ENCODE measurements around the gene MED13L.

Gene MED13L

GRCh38 chr12:116189692-116190091, 87.8 kb downstream of the MED13L start:
- H3K9me3 ChIP-seq: no peaks in the 10 kb centered on the region
- peaks cover 48 to 63% of the 10 kb centered on the region in 2 experiments for H3K4me1 ChIP-seq (ENCODE audit: control insufficient read depth in 1 of 2, insufficient read depth in 1 of 2, low read depth in 1 of 2, low read length in 1 of 2)
- no peak overlapping the region for H3K4me3 ChIP-seq (ENCODE audit: low read depth in 1 of 2, low read length in 1 of 2)
- TF ChIP-seq CTCF (IDR thresholded peaks at IDR 0.05): no peak
- no peaks in the 10 kb centered on the region for H3K27me3 ChIP-seq
- no peak overlapping the region for H3K27ac ChIP-seq
- no peaks in the 10 kb centered on the region for H3K36me3 ChIP-seq

GRCh38 chr12:116188581-116188980, 88.9 kb downstream of the MED13L start:
- no peak for TF ChIP-seq CTCF (IDR thresholded peaks at IDR 0.05)
- H3K4me1 ChIP-seq (ENCODE audit: control insufficient read depth in 1 of 2, insufficient read depth in 1 of 2, low read depth in 1 of 2, low read length in 1 of 2): peaks cover 59 to 74% of the 10 kb centered on the region in 2 experiments
- no peaks in the 10 kb centered on the region for H3K27me3 ChIP-seq
- H3K9me3 ChIP-seq: no peaks in the 10 kb centered on the region
- H3K36me3 ChIP-seq: no peaks in the 10 kb centered on the region
- no peak overlapping the region for H3K4me3 ChIP-seq (ENCODE audit: low read depth in 1 of 2, low read length in 1 of 2)
- no peak overlapping the region for H3K27ac ChIP-seq

- no peak for TF ChIP-seq CTCF (IDR thresholded peaks at IDR 0.05)
- Histone ChIP-seq H3K36me3 (no peaks in the 10 kb centered on the region), H3K4me3 (ENCODE audit: low read depth in 1 of 2, low read length in 1 of 2) (no peak overlapping the region), H3K27me3 (no peaks in the 10 kb centered on the region), H3K4me1 (ENCODE audit: control insufficient read depth in 1 of 2, insufficient read depth in 1 of 2, low read depth in 1 of 2, low read length in 1 of 2) (peaks cover 72 to 89% of the 10 kb centered on the region in 2 experiments), H3K9me3 (no peaks in the 10 kb centered on the region), H3K27ac (peak overlapping the region; percentile 71)
These were observed 90.4 kb downstream of the MED13L start for GRCh38 chr12:116187151-116187511.

- Histone ChIP-seq H3K36me3 (no peaks in the 10 kb centered on the region), H3K4me3 (ENCODE audit: low read depth in 1 of 2, low read length in 1 of 2) (peak overlapping the region in 1 of 2 experiments; percentile 4), H3K27me3 (no peaks in the 10 kb centered on the region), H3K27ac (peak overlapping the region; percentile 71), H3K4me1 (ENCODE audit: control insufficient read depth in 1 of 2, insufficient read depth in 1 of 2, low read depth in 1 of 2, low read length in 1 of 2) (peaks cover 77 to 94% of the 10 kb centered on the region in 2 experiments), H3K9me3 (no peaks in the 10 kb centered on the region)
- TF ChIP-seq CTCF (IDR thresholded peaks at IDR 0.05): no peak
These were observed 90.9 kb downstream of the MED13L start for GRCh38 chr12:116186482-116187150.

GRCh38 chr12:116184763-116185162, 92.7 kb downstream of the MED13L start:
- H3K27me3 ChIP-seq: no peaks in the 10 kb centered on the region
- H3K9me3 ChIP-seq: no peaks in the 10 kb centered on the region
- no peaks in the 10 kb centered on the region for H3K36me3 ChIP-seq
- H3K4me3 ChIP-seq (ENCODE audit: low read depth in 1 of 2, low read length in 1 of 2): peak overlapping the region in 1 of 2 experiments; percentile 4
- H3K27ac ChIP-seq: peak overlapping the region; percentile 71
- peaks cover 72 to 81% of the 10 kb centered on the region in 2 experiments for H3K4me1 ChIP-seq (ENCODE audit: control insufficient read depth in 1 of 2, insufficient read depth in 1 of 2, low read depth in 1 of 2, low read length in 1 of 2)
- TF ChIP-seq CTCF (IDR thresholded peaks at IDR 0.05): no peak
